Measurements from ENCODE around the gene DNAJC27.

GRCh38 chr2:25000503-25001324, 29.0 kb upstream of the DNAJC27 start:
- TF ChIP-seq CTCF (IDR thresholded peaks at IDR 0.05 in 2 of 3, conservative IDR thresholded peaks at IDR 0.05 in 1 of 3; ENCODE audit: borderline replicate concordance in 1 of 3, insufficient read depth in 1 of 3, low read depth in 2 of 3, low read length in 2 of 3): no peak
- no peak for TF ChIP-seq EZH2 (IDR thresholded peaks at IDR 0.05)
- no peak for TF ChIP-seq YY1 (IDR thresholded peaks at IDR 0.05; ENCODE audit: extremely low read depth, insufficient replicate concordance, low read depth, low read length)
- no peak for TF ChIP-seq RAD21 (IDR thresholded peaks at IDR 0.05; ENCODE audit: low read depth)
- TF ChIP-seq, protein P1, sequence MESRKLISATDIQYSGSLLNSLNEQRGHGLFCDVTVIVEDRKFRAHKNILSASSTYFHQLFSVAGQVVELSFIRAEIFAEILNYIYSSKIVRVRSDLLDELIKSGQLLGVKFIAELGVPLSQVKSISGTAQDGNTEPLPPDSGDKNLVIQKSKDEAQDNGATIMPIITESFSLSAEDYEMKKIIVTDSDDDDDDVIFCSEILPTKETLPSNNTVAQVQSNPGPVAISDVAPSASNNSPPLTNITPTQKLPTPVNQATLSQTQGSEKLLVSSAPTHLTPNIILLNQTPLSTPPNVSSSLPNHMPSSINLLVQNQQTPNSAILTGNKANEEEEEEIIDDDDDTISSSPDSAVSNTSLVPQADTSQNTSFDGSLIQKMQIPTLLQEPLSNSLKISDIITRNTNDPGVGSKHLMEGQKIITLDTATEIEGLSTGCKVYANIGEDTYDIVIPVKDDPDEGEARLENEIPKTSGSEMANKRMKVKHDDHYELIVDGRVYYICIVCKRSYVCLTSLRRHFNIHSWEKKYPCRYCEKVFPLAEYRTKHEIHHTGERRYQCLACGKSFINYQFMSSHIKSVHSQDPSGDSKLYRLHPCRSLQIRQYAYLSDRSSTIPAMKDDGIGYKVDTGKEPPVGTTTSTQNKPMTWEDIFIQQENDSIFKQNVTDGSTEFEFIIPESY (IDR thresholded peaks at IDR 0.05; ENCODE audit: extremely low read depth, insufficient replicate concordance, low read length): no peak
- no peak for TF ChIP-seq ELF1 (IDR thresholded peaks at IDR 0.05; ENCODE audit: borderline replicate concordance, low read depth)
- no peak for TF ChIP-seq CEBPB (IDR thresholded peaks at IDR 0.05; ENCODE audit: low read depth)

Measured in HCT116 (cell line).